Measurements from ENCODE around the gene MKRN3.

Gene MKRN3

GRCh38 chr15:23565395-23566070, at the start of gene MKRN3:
Gene MKRN3 (plus strand): TSS chr15:23565674. CDS start chr15:23565783, 109 bp downstream.
- no peak for DNase-seq

GRCh38 chr15:23516866-23517265, 48.6 kb upstream of the MKRN3 start:
- no peak for DNase-seq

- DNase-seq = no peak
These were observed 47.4 kb upstream of the MKRN3 start for GRCh38 chr15:23518104-23518503.

GRCh38 chr15:23524816-23525215, 40.7 kb upstream of the MKRN3 start:
- DNase-seq = no peak

GRCh38 chr15:23529891-23530290, 35.6 kb upstream of the MKRN3 start:
- DNase-seq = no peak

GRCh38 chr15:23532024-23532423, 33.5 kb upstream of the MKRN3 start:
- DNase-seq = no peak

GRCh38 chr15:23536659-23537058, 28.8 kb upstream of the MKRN3 start:
- no peak for DNase-seq

GRCh38 chr15:23538648-23539047, 26.8 kb upstream of the MKRN3 start:
- DNase-seq = no peak

- no peak for DNase-seq
These were observed 25.6 kb upstream of the MKRN3 start for GRCh38 chr15:23539892-23540291.

GRCh38 chr15:23546158-23546557, 19.3 kb upstream of the MKRN3 start:
- DNase-seq = no peak

GRCh38 chr15:23548071-23548470, 17.4 kb upstream of the MKRN3 start:
- DNase-seq = no peak

GRCh38 chr15:23561914-23562313, 3.6 kb upstream of the MKRN3 start:
- no peak for DNase-seq

- no peak for DNase-seq
These were observed 566 bp upstream of the MKRN3 start for GRCh38 chr15:23564821-23565394.

GRCh38 chr15:23566071-23566554, 639 bp downstream of the MKRN3 start:
- no peak for DNase-seq

GRCh38 chr15:23566651-23567050, 1.2 kb downstream of the MKRN3 start:
- DNase-seq = no peak

- no peak for DNase-seq
These were observed 2.4 kb downstream of the MKRN3 start for GRCh38 chr15:23567921-23568320.

GRCh38 chr15:23569151-23569925, 3.9 kb downstream of the MKRN3 start:
- DNase-seq = no peak

- no peak for DNase-seq
These were observed 5.0 kb downstream of the MKRN3 start for GRCh38 chr15:23570486-23570885.

GRCh38 chr15:23572844-23573243, 7.4 kb downstream of the MKRN3 start:
- DNase-seq = no peak

GRCh38 chr15:23574742-23575141, 9.3 kb downstream of the MKRN3 start:
- DNase-seq = no peak

GRCh38 chr15:23576061-23576460, 10.6 kb downstream of the MKRN3 start:
- no peak for DNase-seq

GRCh38 chr15:23578521-23579150, 13.2 kb downstream of the MKRN3 start:
- DNase-seq = no peak

- DNase-seq = no peak
These were observed 22.8 kb downstream of the MKRN3 start for GRCh38 chr15:23588268-23588667.

GRCh38 chr15:23589012-23589411, 23.5 kb downstream of the MKRN3 start:
- no peak for DNase-seq
